HepG2 (cell line): ENCODE measurements around the gene TLCD5. TPM values are rescaled to one million over a fixed set of nuclear protein-coding genes. Genes with fewer than 3 reads are reported as not detected.

ENCODE experiments used
- ARID5B ChIP-seq: IDR thresholded peaks from 2 replicates; pipeline ENCODE4 v1.4.0; 2020; ENCODE audit warnings: mild to moderate bottlenecking, missing genetic modification reagents
- FOXA3 ChIP-seq: IDR thresholded peaks from 2 replicates; pipeline ENCODE4 v1.6.1; 2016; ENCODE audit warnings: missing genetic modification reagents, missing compliant biosample characterization
- HMG20B ChIP-seq: conservative IDR thresholded peaks from 2 replicates; pipeline ENCODE4 v1.6.1; 2016; ENCODE audit warnings: missing genetic modification reagents, missing compliant biosample characterization
- IRF1 ChIP-seq: sonication (generic); formaldehyde crosslinking; IDR thresholded peaks from 2 replicates; pipeline ENCODE4 v1.4.0; 2020; ENCODE audit warnings: low read depth, mild to moderate bottlenecking, missing genetic modification reagents
- KLF12 ChIP-seq: sonication (generic); formaldehyde crosslinking; IDR thresholded peaks from 2 replicates; pipeline ENCODE4 v1.4.0; 2020; ENCODE audit warnings: missing genetic modification reagents, borderline replicate concordance
- MTA3 ChIP-seq: sonication (generic); formaldehyde crosslinking; IDR thresholded peaks from 2 replicates; pipeline ENCODE4 v1.4.0; 2020; ENCODE audit warnings: missing genetic modification reagents
- NCOR1 ChIP-seq: fragments of 200-600 bp; sonication (generic); IDR thresholded peaks from 2 replicates; pipeline ENCODE4 v1.7.0; 2017; ENCODE audit warnings: antibody characterized with exemption, low read length, borderline replicate concordance
- POLR2A ChIP-seq, 2 experiments: IDR thresholded peaks; 2 replicates each; pipeline ENCODE4 v1.6.1; 2011; ENCODE audit warnings: low read depth in 2 of 2, low read length in 2 of 2, mild to moderate bottlenecking in 1 of 2, moderate library complexity in 1 of 2; ENCODE audit not compliant: insufficient read depth in 1 of 2
- PPARG ChIP-seq: conservative IDR thresholded peaks from 2 replicates; pipeline ENCODE4 v1.6.1; 2016; ENCODE audit warnings: missing biosample characterization, missing genetic modification reagents
- RBFOX2 ChIP-seq: fragments of 200-400 bp; formaldehyde crosslinking; IDR thresholded peaks from 2 replicates; pipeline ENCODE4 v1.6.1; 2017; ENCODE audit warnings: low read depth, mild to moderate bottlenecking, low read length
- RXRA ChIP-seq: sonication (generic); formaldehyde crosslinking; IDR thresholded peaks from 2 replicates; pipeline ENCODE4 v1.5.1; 2020; ENCODE audit warnings: missing genetic modification reagents
- SNAPC2 ChIP-seq: sonication (generic); formaldehyde crosslinking; IDR thresholded peaks from 2 replicates; pipeline ENCODE4 v1.8.1; 2022; ENCODE audit warnings: mild to moderate bottlenecking, missing genetic modification reagents
- ZNF747 ChIP-seq: sonication (generic); formaldehyde crosslinking; IDR thresholded peaks from 2 replicates; pipeline ENCODE4 v1.8.1; 2023; ENCODE audit warnings: missing genetic modification reagents, mild to moderate bottlenecking, borderline replicate concordance
- polyA plus RNA-seq, 8 experiments: library from polyadenylated mRNA; depleted of rRNA in 3 of 8; stranded (reverse) in 7 of 8; unstranded in 1 of 8; fragments of >200 nt; fragmentation: Illumina TruSeq in 4 of 8; extraction: Trizol in 4 of 8; gene quantifications; 2 replicates each; pipeline versions ENCODE4 v1.2.1 to v1.2.3, GENCODE V29; 2011 to 2016; ENCODE audit warnings: low read depth in 4 of 8, missing spikeins in 1 of 8, mixed read lengths in 1 of 8; ENCODE audit not compliant: insufficient read depth in 1 of 8
- total RNA-seq, 5 experiments: library from RNA; depleted of rRNA; stranded (reverse); fragments of >200 nt; fragmentation: Illumina TruSeq; extraction: Trizol; gene quantifications; 2 replicates each; pipeline ENCODE4 v1.2.3, GENCODE V29; 2016; ENCODE audit warnings: low read depth in 1 of 5
- TF ChIP-seq, protein P1 (sequence below): sonication (generic); formaldehyde crosslinking; IDR thresholded peaks from 2 replicates; pipeline ENCODE4 v1.9.0; 2021; ENCODE audit warnings: mild to moderate bottlenecking, missing genetic modification reagents
- TF ChIP-seq, protein P2 (sequence below), 2 experiments: sonication (generic) in 1 of 2; formaldehyde crosslinking in 1 of 2; IDR thresholded peaks; 2 replicates each; pipeline versions ENCODE4 v1.4.0 to v1.6.1; 2018 to 2020; ENCODE audit warnings: missing genetic modification reagents in 2 of 2, borderline replicate concordance in 1 of 2, low read depth in 1 of 2, mild to moderate bottlenecking in 1 of 2, missing biosample characterization in 1 of 2

Gene TLCD5
- total and polyA plus RNA-seq, 2 of the 13 experiments (the other 11 are each of a cell fraction or from before 2014, with no cell fraction given) = 6.1 to 7.6 TPM

- TF ChIP-seq, protein P1, sequence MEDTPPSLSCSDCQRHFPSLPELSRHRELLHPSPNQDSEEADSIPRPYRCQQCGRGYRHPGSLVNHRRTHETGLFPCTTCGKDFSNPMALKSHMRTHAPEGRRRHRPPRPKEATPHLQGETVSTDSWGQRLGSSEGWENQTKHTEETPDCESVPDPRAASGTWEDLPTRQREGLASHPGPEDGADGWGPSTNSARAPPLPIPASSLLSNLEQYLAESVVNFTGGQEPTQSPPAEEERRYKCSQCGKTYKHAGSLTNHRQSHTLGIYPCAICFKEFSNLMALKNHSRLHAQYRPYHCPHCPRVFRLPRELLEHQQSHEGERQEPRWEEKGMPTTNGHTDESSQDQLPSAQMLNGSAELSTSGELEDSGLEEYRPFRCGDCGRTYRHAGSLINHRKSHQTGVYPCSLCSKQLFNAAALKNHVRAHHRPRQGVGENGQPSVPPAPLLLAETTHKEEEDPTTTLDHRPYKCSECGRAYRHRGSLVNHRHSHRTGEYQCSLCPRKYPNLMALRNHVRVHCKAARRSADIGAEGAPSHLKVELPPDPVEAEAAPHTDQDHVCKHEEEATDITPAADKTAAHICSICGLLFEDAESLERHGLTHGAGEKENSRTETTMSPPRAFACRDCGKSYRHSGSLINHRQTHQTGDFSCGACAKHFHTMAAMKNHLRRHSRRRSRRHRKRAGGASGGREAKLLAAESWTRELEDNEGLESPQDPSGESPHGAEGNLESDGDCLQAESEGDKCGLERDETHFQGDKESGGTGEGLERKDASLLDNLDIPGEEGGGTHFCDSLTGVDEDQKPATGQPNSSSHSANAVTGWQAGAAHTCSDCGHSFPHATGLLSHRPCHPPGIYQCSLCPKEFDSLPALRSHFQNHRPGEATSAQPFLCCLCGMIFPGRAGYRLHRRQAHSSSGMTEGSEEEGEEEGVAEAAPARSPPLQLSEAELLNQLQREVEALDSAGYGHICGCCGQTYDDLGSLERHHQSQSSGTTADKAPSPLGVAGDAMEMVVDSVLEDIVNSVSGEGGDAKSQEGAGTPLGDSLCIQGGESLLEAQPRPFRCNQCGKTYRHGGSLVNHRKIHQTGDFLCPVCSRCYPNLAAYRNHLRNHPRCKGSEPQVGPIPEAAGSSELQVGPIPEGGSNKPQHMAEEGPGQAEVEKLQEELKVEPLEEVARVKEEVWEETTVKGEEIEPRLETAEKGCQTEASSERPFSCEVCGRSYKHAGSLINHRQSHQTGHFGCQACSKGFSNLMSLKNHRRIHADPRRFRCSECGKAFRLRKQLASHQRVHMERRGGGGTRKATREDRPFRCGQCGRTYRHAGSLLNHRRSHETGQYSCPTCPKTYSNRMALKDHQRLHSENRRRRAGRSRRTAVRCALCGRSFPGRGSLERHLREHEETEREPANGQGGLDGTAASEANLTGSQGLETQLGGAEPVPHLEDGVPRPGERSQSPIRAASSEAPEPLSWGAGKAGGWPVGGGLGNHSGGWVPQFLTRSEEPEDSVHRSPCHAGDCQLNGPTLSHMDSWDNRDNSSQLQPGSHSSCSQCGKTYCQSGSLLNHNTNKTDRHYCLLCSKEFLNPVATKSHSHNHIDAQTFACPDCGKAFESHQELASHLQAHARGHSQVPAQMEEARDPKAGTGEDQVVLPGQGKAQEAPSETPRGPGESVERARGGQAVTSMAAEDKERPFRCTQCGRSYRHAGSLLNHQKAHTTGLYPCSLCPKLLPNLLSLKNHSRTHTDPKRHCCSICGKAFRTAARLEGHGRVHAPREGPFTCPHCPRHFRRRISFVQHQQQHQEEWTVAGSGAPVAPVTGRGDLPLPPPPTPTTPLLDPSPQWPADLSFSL (CRISPR knock-in tag) = peak; percentile 13; the same call in 1 of the 2 replicates
- TF ChIP-seq IRF1 (no peak), POLR2A (IDR thresholded peaks at IDR 0.05; ENCODE audit: insufficient read depth in 1 of 2, low read depth in 2 of 2, low read length in 2 of 2) (0 out of 4 replicates have a peak, but pooled peaks of 1 of the 2 experiments have one; percentile 12), MTA3 (CRISPR knock-in tag) (no peak), NCOR1 (peak; percentile 55; the same call in 1 of the 2 replicates), ARID5B (CRISPR knock-in tag) (peak; percentile 40; the same call in 1 of the 2 replicates), KLF12 (no peak), RXRA (CRISPR knock-in tag) (peak; percentile 51; the same call in 1 of the 2 replicates), RBFOX2 (peak; percentile 38; the same call in 1 of the 2 replicates), FOXA3 (CRISPR knock-in tag) (0 out of 2 replicates have a peak, but pooled peaks have one; percentile 5), ZNF747 (CRISPR knock-in tag) (0 out of 2 replicates have a peak, but pooled peaks have one; percentile 47), SNAPC2 (CRISPR knock-in tag) (peak; percentile 34; the same call in 1 of the 2 replicates), HMG20B (0 out of 2 replicates have a peak, but pooled peaks have one; percentile 10), PPARG (CRISPR knock-in tag) (0 out of 2 replicates have a peak, but pooled peaks have one; percentile 13)
- TF ChIP-seq, protein P2, sequence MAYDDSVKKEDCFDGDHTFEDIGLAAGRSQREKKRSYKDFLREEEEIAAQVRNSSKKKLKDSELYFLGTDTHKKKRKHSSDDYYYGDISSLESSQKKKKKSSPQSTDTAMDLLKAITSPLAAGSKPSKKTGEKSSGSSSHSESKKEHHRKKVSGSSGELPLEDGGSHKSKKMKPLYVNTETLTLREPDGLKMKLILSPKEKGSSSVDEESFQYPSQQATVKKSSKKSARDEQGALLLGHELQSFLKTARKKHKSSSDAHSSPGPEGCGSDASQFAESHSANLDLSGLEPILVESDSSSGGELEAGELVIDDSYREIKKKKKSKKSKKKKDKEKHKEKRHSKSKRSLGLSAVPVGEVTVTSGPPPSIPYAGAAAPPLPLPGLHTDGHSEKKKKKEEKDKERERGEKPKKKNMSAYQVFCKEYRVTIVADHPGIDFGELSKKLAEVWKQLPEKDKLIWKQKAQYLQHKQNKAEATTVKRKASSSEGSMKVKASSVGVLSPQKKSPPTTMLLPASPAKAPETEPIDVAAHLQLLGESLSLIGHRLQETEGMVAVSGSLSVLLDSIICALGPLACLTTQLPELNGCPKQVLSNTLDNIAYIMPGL (CRISPR knock-in tag; IDR thresholded peaks at IDR 0.05; ENCODE audit: borderline replicate concordance in 1 of 2, low read depth in 1 of 2) = peak; percentile 23 to 45; a peak in 2 of 4 replicates
Observed at GRCh38 chr11:120337355-120338106, 12.4 kb downstream of the TLCD5 start (continued).
